Smooth muscle cell (in vitro differentiated cells): ENCODE data around the gene C17orf100. TPM values are rescaled to one million over a fixed set of nuclear protein-coding genes. Genes with fewer than 3 reads are reported as not detected.
"Not testable (repeated sequence)": the region's sequence is repeated elsewhere in the genome, so short reads cannot be mapped to it uniquely, and the experiment has no call there.

Source experiments
- DNase-seq: peaks from one replicate; lab custom pipeline; 2025; ENCODE audit not compliant: unreplicated experiment; lab: John Stamatoyannopoulos, UW
- H2AFZ ChIP-seq: fragments of 200-600 bp; sonication (generic); 2 replicates; pipeline ENCODE4 v1.6.0; 2016; ENCODE audit warnings: antibody characterized with exemption, low read depth, mild to moderate bottlenecking
- H3F3A ChIP-seq: fragments of 200-600 bp; sonication (generic); 2 replicates; pipeline ENCODE4 v1.6.0; 2017; ENCODE audit warnings: antibody characterized with exemption, low read depth
- H3K27ac ChIP-seq: fragments of 200-600 bp; sonication (generic); 2 replicates; pipeline ENCODE4 v1.5.1; 2016; ENCODE audit warnings: low read depth, mild to moderate bottlenecking
- H3K27me3 ChIP-seq: fragments of 200-600 bp; sonication (generic); 2 replicates; pipeline ENCODE4 v1.6.1; 2016; ENCODE audit warnings: low read depth, mild to moderate bottlenecking
- H3K36me3 ChIP-seq: fragments of 200-600 bp; sonication (generic); 2 replicates; pipeline ENCODE4 v1.5.1; 2016; ENCODE audit warnings: low read depth
- H3K4me1 ChIP-seq: fragments of 200-600 bp; sonication (generic); 2 replicates; pipeline ENCODE4 v1.5.1; 2016; ENCODE audit warnings: low read depth
- H3K4me2 ChIP-seq: fragments of 200-600 bp; sonication (generic); 2 replicates; pipeline ENCODE4 v1.6.0; 2016; ENCODE audit warnings: mild to moderate bottlenecking
- H3K4me3 ChIP-seq: fragments of 200-600 bp; sonication (generic); 2 replicates; pipeline ENCODE4 v1.5.1; 2016; ENCODE audit warnings: mild to moderate bottlenecking
- H3K79me2 ChIP-seq: fragments of 200-600 bp; sonication (generic); 2 replicates; pipeline ENCODE4 v1.6.0; 2016; ENCODE audit warnings: low read depth, mild to moderate bottlenecking
- H3K9ac ChIP-seq: fragments of 200-600 bp; sonication (generic); 2 replicates; pipeline ENCODE4 v1.6.0; 2016; ENCODE audit warnings: low read depth
- H3K9me3 ChIP-seq: fragments of 200-600 bp; sonication (generic); replicated peaks from 2 replicates; pipeline ENCODE4 v1.5.1; 2016; ENCODE audit warnings: low read depth
- H4K20me1 ChIP-seq: fragments of 200-600 bp; sonication (generic); 2 replicates; pipeline ENCODE4 v1.6.0; 2016; ENCODE audit warnings: low read depth
- WGBS: methylation state at CpG from one replicate; pipeline ENCODE4 v1.1.7; 2016; ENCODE audit warnings: low lambda C conversion rate; 5-methylcytosine and 5-hydroxymethylcytosine counted together
- polyA plus RNA-seq: library from polyadenylated mRNA; unstranded; fragments of >200 nt; fragmentation: Nextera tagmentation; extraction: Ambion mirVana; gene quantifications from 2 replicates; pipeline ENCODE4 v1.2.1, GENCODE V29; 2016
- total RNA-seq: library from RNA; depleted of rRNA; stranded (reverse); fragments of >200 nt; gene quantifications from 2 replicates; pipeline ENCODE4 v1.2.3, GENCODE V29; 2014
- TF ChIP-seq, protein P1 (sequence below): fragments of 200-600 bp; sonication (generic); IDR thresholded peaks from 2 replicates; pipeline ENCODE4 v1.5.1; 2017; ENCODE audit warnings: borderline replicate concordance, mild to moderate bottlenecking, antibody characterized with exemption; ENCODE audit not compliant: insufficient read depth, poor library complexity, severe bottlenecking

The C17orf100 gene
- total and polyA plus RNA-seq, 2 experiments from 2014 or later = 5.5 to 5.8 TPM

DNA sequence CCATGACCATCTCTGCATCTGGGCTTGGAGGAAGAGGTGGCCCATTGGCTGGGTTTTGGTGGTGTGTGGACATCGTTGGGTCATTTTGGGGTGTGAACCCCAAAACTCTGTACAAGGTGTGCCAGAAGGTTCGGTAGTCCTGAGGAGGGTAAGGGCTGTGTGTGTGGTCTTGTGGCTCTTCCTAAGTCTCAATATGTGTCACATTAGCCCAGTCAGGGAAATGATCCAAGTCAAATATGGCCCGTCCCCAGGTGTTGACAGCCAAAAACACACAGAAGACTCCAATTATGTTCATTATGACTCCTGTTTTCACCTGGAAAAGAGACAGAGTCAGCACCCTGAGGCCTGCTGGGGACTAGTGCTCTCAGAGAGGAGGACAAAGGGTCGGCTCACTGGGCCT lies 34.5 kb downstream of the C17orf100 start:
- Histone ChIP-seq H4K20me1 (no peaks in the 10 kb centered on the region), H3K9ac (no peak overlapping the region), H3K79me2 (no peaks in the 10 kb centered on the region), H3K27ac (no peak overlapping the region), H3K4me2 (no peak overlapping the region), H3K4me3 (no peak overlapping the region), H2AFZ (no peak overlapping the region), H3K27me3 (peaks cover 6% of the 10 kb centered on the region), H3F3A (no peaks in the 10 kb centered on the region), H3K9me3 (no peaks in the 10 kb centered on the region), H3K36me3 (no peaks in the 10 kb centered on the region), H3K4me1 (no peaks in the 10 kb centered on the region)
- WGBS = 91% methylated on average over 4 of the region's 4 CpGs
- TF ChIP-seq, protein P1, sequence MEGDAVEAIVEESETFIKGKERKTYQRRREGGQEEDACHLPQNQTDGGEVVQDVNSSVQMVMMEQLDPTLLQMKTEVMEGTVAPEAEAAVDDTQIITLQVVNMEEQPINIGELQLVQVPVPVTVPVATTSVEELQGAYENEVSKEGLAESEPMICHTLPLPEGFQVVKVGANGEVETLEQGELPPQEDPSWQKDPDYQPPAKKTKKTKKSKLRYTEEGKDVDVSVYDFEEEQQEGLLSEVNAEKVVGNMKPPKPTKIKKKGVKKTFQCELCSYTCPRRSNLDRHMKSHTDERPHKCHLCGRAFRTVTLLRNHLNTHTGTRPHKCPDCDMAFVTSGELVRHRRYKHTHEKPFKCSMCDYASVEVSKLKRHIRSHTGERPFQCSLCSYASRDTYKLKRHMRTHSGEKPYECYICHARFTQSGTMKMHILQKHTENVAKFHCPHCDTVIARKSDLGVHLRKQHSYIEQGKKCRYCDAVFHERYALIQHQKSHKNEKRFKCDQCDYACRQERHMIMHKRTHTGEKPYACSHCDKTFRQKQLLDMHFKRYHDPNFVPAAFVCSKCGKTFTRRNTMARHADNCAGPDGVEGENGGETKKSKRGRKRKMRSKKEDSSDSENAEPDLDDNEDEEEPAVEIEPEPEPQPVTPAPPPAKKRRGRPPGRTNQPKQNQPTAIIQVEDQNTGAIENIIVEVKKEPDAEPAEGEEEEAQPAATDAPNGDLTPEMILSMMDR = no peak
- no peak for DNase-seq

DNA sequence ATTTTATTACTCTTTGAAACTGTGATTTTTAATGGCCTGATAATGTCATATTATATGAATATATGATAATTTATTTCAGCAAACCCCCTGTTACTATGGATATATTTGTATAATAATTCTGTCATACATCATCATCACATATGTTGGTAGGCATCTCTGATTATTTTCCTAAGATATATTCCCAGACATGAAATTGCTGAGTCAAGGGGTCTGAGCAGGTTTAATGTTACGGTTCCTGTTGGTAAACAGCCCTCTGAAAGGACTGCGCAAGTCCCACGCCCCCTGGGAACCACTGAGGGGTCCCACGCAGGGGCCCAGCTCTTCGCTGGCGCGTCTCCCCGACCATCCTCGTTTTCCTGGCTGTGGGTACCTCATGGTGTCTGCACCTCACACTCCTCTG lies 37.4 kb downstream of the C17orf100 start:
- H3K79me2 ChIP-seq = no peaks in the 10 kb centered on the region
- no peak for DNase-seq
- no peak overlapping the region for H3K9ac ChIP-seq
- H3K27me3 ChIP-seq = peaks cover 13% of the 10 kb centered on the region
- H3K36me3 ChIP-seq = no peaks in the 10 kb centered on the region
- no peak overlapping the region for H3K27ac ChIP-seq
- no peak overlapping the region for H3K4me3 ChIP-seq
- no peak overlapping the region for H2AFZ ChIP-seq
- no peak overlapping the region for H3K4me2 ChIP-seq
- H3F3A ChIP-seq = no peaks in the 10 kb centered on the region
- H4K20me1 ChIP-seq = no peaks in the 10 kb centered on the region
- WGBS = 83% methylated on average over 9 of the region's 9 CpGs
- TF ChIP-seq, protein P1 = no peak
- no peaks in the 10 kb centered on the region for H3K4me1 ChIP-seq
- H3K9me3 ChIP-seq = no peaks in the 10 kb centered on the region

DNA sequence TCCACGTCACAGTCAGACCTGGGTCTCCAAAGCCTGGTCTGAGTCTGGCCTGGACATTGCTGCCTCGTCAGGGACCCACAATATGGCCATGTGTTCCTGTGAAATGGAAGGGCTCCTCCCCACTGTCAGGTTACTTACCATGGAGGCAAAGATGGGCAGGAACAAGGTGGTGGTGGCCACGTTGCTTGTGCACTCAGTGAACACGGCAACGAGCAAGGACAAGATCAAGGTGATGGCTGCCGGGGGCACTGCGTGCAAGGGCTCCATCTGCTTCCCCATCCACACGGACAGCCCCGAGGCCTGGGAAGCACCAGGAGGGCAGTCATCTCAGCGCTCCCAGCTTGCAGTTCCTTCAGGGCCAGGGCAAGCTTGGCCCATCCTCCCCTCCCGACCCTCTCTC lies 39.1 kb downstream of the C17orf100 start:
- H4K20me1 ChIP-seq = no peaks in the 10 kb centered on the region
- H3K27ac ChIP-seq = no peak overlapping the region
- no peak overlapping the region for H3K9ac ChIP-seq
- WGBS = 93% methylated on average over 11 of the region's 11 CpGs
- H3F3A ChIP-seq = no peaks in the 10 kb centered on the region
- no peak overlapping the region for H2AFZ ChIP-seq
- TF ChIP-seq, protein P1 = no peak
- H3K4me1 ChIP-seq = no peaks in the 10 kb centered on the region
- H3K36me3 ChIP-seq = no peaks in the 10 kb centered on the region
- H3K4me3 ChIP-seq = no peak overlapping the region
- H3K27me3 ChIP-seq = peaks cover 11% of the 10 kb centered on the region
- no peaks in the 10 kb centered on the region for H3K79me2 ChIP-seq
- no peaks in the 10 kb centered on the region for H3K9me3 ChIP-seq
- no peak overlapping the region for H3K4me2 ChIP-seq
- no peak for DNase-seq

- no peaks in the 10 kb centered on the region for H3K79me2 ChIP-seq
- H3K9ac ChIP-seq = no peak overlapping the region
- no peaks in the 10 kb centered on the region for H3K36me3 ChIP-seq
- H4K20me1 ChIP-seq = no peaks in the 10 kb centered on the region
- no peaks in the 10 kb centered on the region for H3K4me1 ChIP-seq
- no peak overlapping the region for H3K4me3 ChIP-seq
- no peak for DNase-seq
- TF ChIP-seq, protein P1 = no peak
- no peak overlapping the region for H2AFZ ChIP-seq
- H3K27ac ChIP-seq = no peak overlapping the region
- peaks cover 11% of the 10 kb centered on the region for H3K27me3 ChIP-seq
- H3K9me3 ChIP-seq = no peaks in the 10 kb centered on the region
- no peak overlapping the region for H3K4me2 ChIP-seq
- no peaks in the 10 kb centered on the region for H3F3A ChIP-seq
- 92% methylated on average over 3 of the region's 3 CpGs for WGBS
These were observed 40.0 kb downstream of the C17orf100 start for GRCh38 chr17:6691546-6691945.

- not testable (repeated sequence) for H3K27me3 ChIP-seq, H4K20me1 ChIP-seq, H3K4me3 ChIP-seq, H3K4me2 ChIP-seq, H2AFZ ChIP-seq, H3K9ac ChIP-seq, H3F3A ChIP-seq, H3K79me2 ChIP-seq, DNase-seq, H3K9me3 ChIP-seq, H3K27ac ChIP-seq, H3K4me1 ChIP-seq, H3K36me3 ChIP-seq
- 88% methylated on average over 6 of the region's 6 CpGs for WGBS
These were observed 40.4 kb downstream of the C17orf100 start for GRCh38 chr17:6691958-6692357.
